ENCODE data around the gene ZNF3.
"Not testable (repeated sequence)": the region's sequence is repeated elsewhere in the genome, so short reads cannot be mapped to it uniquely, and the experiment has no call there.

Gene ZNF3

GRCh38 chr7:100081535-100082102 lies at the start of gene ZNF3:
Gene ZNF3, minus strand, starts transcription at chr7:100081723. Its CDS starts 4,366 bp downstream, at chr7:100077357.
- DNase-seq: peak; percentile 89 to 94 (median 93)

DNA sequence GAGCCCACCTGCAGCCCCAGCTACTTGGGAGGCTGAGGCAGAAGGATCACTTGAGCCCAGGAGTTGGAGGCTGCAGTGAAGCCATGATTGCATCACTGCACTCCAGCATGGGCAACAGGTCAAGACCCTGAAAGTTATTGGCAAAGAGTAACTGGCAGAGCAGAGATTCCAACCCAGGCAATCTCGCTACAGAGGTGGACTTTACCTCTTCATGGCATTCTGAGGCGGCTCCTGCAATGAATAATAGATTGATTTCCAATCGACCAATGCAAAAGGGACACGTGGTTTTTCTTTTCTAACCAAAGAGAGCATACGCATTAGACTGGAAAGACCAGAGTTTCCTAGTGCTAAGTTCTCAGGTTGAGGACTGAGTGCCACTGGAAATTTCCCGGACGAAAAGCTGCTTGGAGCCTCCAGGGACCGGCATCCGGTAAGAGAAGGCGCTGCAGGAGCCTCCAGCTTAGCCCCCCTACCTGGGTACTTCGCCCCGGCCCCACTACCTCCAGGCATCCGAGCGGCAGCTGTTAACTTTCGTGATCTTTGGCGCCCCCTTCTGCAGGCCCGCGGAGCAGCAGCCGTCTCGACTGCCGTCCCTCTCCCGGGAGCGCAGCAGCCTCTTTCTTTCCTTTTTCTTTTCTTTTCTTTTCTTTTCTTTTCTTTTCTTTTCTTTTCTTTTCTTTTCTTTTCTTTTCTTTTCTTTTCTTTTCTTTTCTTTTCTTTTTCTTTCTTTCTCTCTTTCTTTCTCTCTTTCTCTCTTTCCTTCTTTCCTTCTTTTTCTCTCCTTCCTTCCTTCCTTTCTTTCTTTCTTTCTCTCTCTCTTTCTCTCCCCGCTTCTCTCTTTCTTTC lies 49.3 kb upstream of the ZNF3 start:
- DNase-seq: peak; percentile 54 to 88 (median 84)

GRCh38 chr7:100130220-100130607 lies 48.7 kb upstream of the ZNF3 start:
- not testable (repeated sequence) for DNase-seq

DNA sequence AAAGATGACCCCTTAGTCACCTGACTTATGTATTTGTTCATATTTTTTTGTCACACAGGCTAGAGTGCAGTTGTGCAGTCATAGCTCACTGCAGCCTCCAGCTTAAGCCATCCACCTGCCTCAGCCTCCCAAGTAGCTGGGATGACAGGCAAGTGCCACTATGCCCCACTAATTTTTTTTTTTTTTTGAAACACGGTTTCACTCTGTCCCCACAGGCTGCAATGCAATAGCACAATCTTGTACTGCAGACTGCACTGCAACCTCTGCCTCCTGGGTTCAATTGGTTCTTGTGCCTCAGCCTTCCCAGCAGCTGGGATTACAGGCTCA lies 47.1 kb upstream of the ZNF3 start:
- no peak for DNase-seq

DNA sequence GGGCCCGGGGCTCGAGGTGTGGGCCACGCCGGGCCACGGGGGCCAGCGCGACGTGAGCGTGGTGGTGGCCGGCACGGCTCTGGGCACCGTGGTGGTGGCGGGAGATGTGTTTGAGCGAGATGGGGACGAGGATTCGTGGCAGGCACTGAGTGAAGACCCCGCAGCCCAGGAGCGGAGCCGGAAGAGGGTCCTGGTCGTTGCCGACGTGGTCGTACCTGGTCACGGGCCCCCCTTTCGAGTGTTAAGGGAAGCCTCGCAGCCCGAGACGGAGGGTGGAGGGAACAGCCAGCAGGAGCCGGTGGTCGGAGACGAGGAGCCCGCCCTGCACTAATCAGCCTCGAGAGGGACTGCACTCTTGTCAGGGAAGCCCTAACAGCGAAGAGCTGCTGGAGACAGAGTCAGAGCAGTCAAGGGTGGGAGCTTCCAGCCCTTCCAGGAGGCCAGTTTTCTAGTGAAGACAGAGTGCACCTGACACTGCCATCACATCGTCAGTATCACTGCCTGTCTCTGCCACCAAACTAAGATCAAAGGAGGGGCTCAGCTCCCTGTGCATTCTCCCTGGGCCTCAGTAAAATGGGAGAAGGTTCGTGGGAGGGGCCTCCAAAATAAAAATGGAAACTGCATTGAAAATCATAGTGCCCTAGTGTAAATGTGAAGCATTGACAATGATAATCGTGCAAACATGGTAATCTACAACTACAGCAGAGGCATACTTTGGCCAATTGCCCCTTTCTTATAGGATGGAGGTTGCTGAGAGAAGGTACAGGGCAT lies 46.5 kb upstream of the ZNF3 start:
- peak in 1 of 4 experiments; percentile 18 for DNase-seq

- DNase-seq: peak; percentile 73 to 88 (median 80)
Measured at GRCh38 chr7:100126931-100127865, 45.7 kb upstream of the ZNF3 start, which contains the start of gene MBLAC1. Gene MBLAC1, plus strand, starts transcription at chr7:100126967. Its CDS starts 429 bp downstream, at chr7:100127396.

DNA sequence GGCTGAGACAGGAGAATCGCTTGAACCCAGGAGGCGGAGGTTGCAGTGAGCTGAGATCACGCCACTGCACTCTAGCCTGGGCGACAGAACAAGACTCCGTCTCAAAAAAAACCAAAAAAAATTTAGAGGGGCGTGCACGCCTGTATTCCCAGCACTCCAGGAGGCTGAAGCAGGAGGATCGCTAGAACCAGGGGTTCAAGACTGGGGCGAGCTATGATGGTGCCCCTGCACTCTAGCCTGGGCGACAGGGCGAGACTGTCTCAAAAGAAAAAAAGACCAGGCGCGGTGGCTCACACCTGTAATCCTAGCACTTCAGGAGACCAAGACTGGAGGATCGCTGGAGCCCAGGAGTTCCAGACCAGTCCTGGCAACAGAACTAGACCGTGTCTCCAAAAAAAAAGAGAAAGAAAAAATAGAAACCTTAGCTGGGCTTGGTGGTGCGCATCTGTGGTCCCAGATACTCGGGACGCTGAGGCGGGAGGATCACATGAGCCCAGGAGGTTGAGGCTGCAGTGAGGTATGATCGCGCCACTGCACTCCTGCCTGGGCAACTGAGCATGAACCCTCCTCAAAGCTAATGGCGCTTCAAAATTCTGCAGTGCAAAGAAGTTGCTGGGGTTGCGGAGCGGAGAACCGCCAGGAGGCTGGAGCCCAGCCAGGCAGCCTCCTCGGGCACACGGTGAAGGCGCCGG lies 44.9 kb upstream of the ZNF3 start:
- DNase-seq: no peak

DNA sequence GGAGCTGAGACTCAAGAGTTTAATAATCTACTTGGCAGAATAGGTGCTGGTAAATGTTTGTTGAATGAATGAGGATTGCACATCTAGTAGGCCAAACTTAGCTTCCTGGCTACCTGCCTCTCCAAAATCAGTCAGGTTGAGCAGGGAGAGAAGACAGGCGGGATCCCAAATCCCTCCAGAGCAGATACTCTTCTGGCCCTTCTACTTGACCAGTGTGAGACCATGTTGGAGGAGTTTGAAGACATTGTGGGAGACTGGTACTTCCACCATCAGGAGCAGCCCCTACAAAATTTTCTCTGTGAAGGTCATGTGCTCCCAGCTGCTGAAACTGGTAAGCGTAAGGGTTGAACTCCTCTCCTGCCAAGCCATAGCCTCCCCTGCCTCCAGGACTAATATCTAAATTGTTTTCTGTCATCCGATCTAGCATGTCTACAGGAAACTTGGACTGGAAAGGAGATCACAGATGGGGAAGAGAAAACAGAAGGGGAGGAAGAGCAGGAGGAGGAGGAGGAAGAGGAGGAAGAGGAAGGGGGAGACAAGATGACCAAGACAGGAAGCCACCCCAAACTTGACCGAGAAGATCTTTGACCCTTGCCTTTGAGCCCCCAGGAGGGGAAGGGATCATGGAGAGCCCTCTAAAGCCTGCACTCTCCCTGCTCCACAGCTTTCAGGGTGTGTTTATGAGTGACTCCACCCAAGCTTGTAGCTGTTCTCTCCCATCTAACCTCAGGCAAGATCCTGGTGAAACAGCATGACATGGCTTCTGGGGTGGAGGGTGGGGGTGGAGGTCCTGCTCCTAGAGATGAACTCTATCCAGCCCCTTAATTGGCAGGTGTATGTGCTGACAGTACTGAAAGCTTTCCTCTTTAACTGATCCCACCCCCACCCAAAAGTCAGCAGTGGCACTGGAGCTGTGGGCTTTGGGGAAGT lies 43.0 kb upstream of the ZNF3 start:
- DNase-seq: no peak

DNA sequence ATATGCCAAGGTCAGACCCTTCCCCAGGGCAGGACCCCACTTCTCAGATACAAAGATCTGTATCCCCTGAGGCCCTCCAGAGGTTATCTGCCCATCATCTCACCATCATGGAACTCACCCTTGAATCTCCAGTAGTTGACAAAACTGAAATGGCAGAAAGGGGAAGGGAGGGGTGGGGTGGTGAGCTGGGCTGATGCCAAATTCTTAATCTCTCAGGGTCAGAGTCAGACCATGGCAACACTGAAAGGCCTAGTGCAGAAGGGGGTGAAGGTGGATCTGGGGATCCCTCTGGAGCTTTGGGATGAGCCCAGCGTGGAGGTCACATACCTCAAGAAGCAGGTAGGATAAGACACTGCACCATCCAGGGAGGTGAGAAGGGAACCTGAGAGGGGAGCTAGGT lies 41.0 kb upstream of the ZNF3 start:
- no peak for DNase-seq

DNA sequence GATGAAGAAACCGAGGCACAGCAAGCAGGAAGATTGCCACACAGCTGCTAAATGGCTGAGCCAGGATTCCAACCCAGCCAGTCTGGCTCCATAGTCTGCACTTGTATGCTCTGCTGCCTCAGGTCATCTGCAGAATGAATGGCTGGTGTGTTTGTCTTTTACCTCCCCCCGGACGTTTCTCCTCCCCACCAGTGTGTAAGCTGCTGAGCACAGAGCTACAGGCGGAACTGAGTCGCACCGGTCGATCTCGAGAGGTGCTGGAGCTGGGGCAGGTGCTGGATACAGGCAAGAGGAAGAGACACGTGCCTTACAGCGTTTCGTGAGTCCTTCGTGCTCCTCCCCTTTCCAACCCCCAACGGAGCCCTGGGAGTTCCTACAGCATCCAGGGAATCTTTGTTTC lies 40.5 kb upstream of the ZNF3 start:
- no peak for DNase-seq

- peak in 1 of 4 experiments; percentile 8 for DNase-seq
Measured at GRCh38 chr7:100120733-100121036, 39.2 kb upstream of the ZNF3 start.

GRCh38 chr7:100119970-100120732 lies 38.6 kb upstream of the ZNF3 start:
- DNase-seq: peak; percentile 45 to 56 (median 50)

- DNase-seq: peak; percentile 89 to 93 (median 90)
Measured at GRCh38 chr7:100119072-100119969, 37.8 kb upstream of the ZNF3 start, which contains the start of the genes CNPY4 and TAF6. Gene CNPY4, plus strand, starts transcription at chr7:100119634. Its CDS starts 111 bp downstream, at chr7:100119745. Gene TAF6, minus strand, starts transcription at chr7:100119358. Its CDS starts 5,149 bp downstream, at chr7:100114209.

DNA sequence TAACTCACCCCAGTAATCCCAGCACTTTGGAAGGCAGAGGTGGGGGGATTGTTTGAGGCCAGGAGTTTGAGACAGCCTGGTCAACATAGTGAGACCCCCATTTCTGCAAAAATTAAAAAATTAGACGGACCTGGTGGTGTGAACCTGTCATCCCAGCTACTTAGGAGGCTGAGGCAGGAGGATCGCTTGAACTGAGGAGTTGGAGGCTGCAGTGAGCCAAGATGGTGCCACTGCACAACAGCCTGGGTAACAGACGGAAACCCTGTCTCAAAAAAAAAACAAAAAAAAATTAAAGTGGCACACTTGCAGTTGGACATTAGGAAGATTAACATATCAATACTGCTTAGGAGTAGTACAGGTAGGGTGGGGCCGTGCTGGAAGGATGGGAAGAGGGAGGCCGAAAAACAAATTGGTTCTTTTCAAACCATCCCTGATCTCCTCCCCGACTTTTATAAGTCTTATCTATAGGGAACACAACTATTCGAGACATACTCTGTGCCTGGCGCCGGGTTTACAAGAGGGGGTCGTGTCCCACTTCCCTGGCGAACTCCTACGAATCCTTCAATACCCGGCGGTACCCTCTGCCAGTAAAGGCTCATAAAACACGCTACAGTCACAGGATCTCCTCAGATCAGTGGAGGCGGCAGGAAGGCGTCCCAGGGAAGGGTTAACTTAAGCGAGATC lies 37.0 kb upstream of the ZNF3 start:
- DNase-seq: no peak

GRCh38 chr7:100115026-100115425 lies 33.5 kb upstream of the ZNF3 start:
- no peak for DNase-seq

GRCh38 chr7:100111914-100112313 lies 30.4 kb upstream of the ZNF3 start:
- DNase-seq: no peak

GRCh38 chr7:100111156-100111555 lies 29.6 kb upstream of the ZNF3 start:
- no peak for DNase-seq

DNA sequence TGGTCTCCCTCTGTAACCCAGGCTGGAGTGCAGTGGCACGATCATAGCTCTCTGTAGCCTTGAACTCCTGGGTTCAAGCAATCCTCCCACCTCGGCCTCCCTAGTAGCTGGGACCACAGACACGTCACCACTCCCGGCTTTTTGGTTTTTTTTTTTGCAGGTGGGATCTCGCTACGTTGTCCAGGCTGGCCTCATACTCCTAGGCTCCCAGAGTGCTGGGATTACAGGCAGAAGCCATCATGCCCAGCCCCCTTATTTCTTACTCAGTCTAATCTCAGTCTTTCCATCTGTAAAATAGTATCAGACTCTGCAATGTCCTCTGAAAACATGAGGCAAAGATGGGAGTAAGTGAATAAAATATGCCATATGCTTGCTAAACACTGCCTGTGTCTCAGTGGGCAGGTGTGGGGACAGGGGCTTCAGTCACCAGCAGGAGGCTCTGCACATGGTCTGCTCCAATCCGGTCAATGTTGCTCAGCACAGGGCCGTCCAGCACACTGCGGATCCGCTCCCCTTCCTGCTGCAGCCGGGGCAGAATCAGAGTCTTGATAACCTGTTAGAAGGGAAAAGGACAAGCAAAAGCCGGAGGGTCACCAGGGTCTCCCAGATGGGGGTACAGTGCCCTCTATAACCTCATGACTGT lies 28.1 kb upstream of the ZNF3 start:
- no peak for DNase-seq
